Keratinocyte (primary cell): ENCODE data around the gene POU6F1. TPM values are rescaled to one million over a fixed set of nuclear protein-coding genes. Genes with fewer than 3 reads are reported as not detected.

Experiments
- DNase-seq: peaks from one replicate; pipeline ENCODE4 v3.0.0-alpha.2; 2011; ENCODE audit warnings: low read depth, missing footprints, low spot score
- FAIRE-seq: peaks from 2 replicates; lab custom pipeline; 2011; peaks lifted over from hg19 to GRCh38; lab: Jason Lieb, UNC
- H2AFZ ChIP-seq: 2 replicates; pipeline ENCODE4 v1.6.0; 2012; ENCODE audit warnings: low read length, control low read depth, inconsistent platforms; ENCODE audit not compliant: control insufficient read depth
- H3K27ac ChIP-seq: 2 replicates; pipeline ENCODE4 v1.5.1; 2011; ENCODE audit warnings: low read length; ENCODE audit not compliant: control insufficient read depth, insufficient read depth
- H3K27me3 ChIP-seq: 3 replicates; pipeline ENCODE4 v1.6.0; 2011; ENCODE audit warnings: low read length; ENCODE audit not compliant: control insufficient read depth, insufficient read depth; ENCODE audit errors: extremely low read depth
- H3K36me3 ChIP-seq, 2 experiments: 2 replicates in 1 of 2; 3 replicates in 1 of 2; pipeline ENCODE4 v1.5.1; 2011; ENCODE audit warnings: low read length in 2 of 2, mild to moderate bottlenecking in 1 of 2; ENCODE audit not compliant: control insufficient read depth in 2 of 2, insufficient read depth in 2 of 2; ENCODE audit errors: extremely low read depth in 1 of 2
- H3K4me1 ChIP-seq: 3 replicates; pipeline ENCODE4 v1.5.1; 2011; ENCODE audit warnings: low read length; ENCODE audit not compliant: control insufficient read depth, insufficient read depth; ENCODE audit errors: extremely low read depth
- H3K4me2 ChIP-seq: 3 replicates; pipeline ENCODE4 v1.6.0; 2011; ENCODE audit warnings: low read depth, low read length; ENCODE audit not compliant: control insufficient read depth, insufficient read depth; ENCODE audit errors: extremely low read depth
- H3K4me3 ChIP-seq, 3 experiments: fragments of 200-600 bp in 1 of 3; sonication (generic) in 1 of 3; 2 replicates in 2 of 3; 3 replicates in 1 of 3; pipeline ENCODE4 v1.5.1; 2011 to 2016; ENCODE audit warnings: low read length in 3 of 3, mild to moderate bottlenecking in 3 of 3, control low read depth in 2 of 3, inconsistent platforms in 1 of 3, low read depth in 1 of 3, mixed read lengths in 1 of 3, mixed run types in 1 of 3, moderate library complexity in 1 of 3; ENCODE audit not compliant: control insufficient read depth in 2 of 3, insufficient read depth in 2 of 3; ENCODE audit errors: extremely low read depth in 1 of 3
- H3K79me2 ChIP-seq: 2 replicates; pipeline ENCODE4 v1.6.0; 2012; ENCODE audit warnings: low read length; ENCODE audit not compliant: control insufficient read depth, insufficient read depth
- H3K9ac ChIP-seq: 3 replicates; pipeline ENCODE4 v1.6.0; 2011; ENCODE audit warnings: low read length; ENCODE audit not compliant: control insufficient read depth, insufficient read depth; ENCODE audit errors: extremely low read depth
- H3K9me1 ChIP-seq: 3 replicates; pipeline ENCODE4 v1.6.0; 2011; ENCODE audit warnings: low read length; ENCODE audit not compliant: control insufficient read depth, insufficient read depth; ENCODE audit errors: extremely low read depth
- H3K9me3 ChIP-seq: 2 replicates; pipeline ENCODE4 v1.5.1; 2012; ENCODE audit warnings: low read depth, low read length; ENCODE audit not compliant: control insufficient read depth
- H4K20me1 ChIP-seq: 3 replicates; pipeline ENCODE4 v1.6.0; 2011; ENCODE audit warnings: low read length; ENCODE audit not compliant: control insufficient read depth, insufficient read depth; ENCODE audit errors: extremely low read depth
- CTCF ChIP-seq, 3 experiments: IDR thresholded peaks in 1 of 3; conservative IDR thresholded peaks in 1 of 3; optimal IDR thresholded peaks in 1 of 3; 2 replicates in 2 of 3; 3 replicates in 1 of 3; pipeline versions ENCODE3 to v1.5.1; 2011; ENCODE audit warnings: low read length in 3 of 3, mild to moderate bottlenecking in 3 of 3, moderate library complexity in 2 of 3, control low read depth in 1 of 3, inconsistent platforms in 1 of 3; ENCODE audit not compliant: insufficient read depth in 2 of 3; ENCODE audit errors: extremely low read depth in 1 of 3
- EZH2 ChIP-seq: IDR thresholded peaks from one replicate; pipeline ENCODE4 v1.6.1; 2012; ENCODE audit warnings: inconsistent platforms, mild to moderate bottlenecking, low read length, moderate library complexity
- dilution Hi-C: fragments of 300-500 bp; cut with MboI; formaldehyde crosslinking; loops from one replicate; pipeline ENCODE4 v1.7.0; 2020; ENCODE audit warnings: low sequenced_read_pairs; ENCODE audit not compliant: extremely low pct_ligation_motif_present
- polyA plus RNA-seq, 5 experiments: library from polyadenylated mRNA; depleted of rRNA in 3 of 5; stranded (reverse) in 3 of 5; stranded (forward) in 1 of 5; unstranded in 1 of 5; fragments of >200 nt; gene quantifications; 1 replicate in 1 of 5; 2 replicates in 3 of 5; 3 replicates in 1 of 5; pipeline versions ENCODE4 v1.2.1 to v1.2.3, GENCODE V29; 2011 to 2012; ENCODE audit warnings: missing spikeins in 2 of 5, low read depth in 1 of 5, low replicate concordance in 1 of 5

Gene POU6F1
- polyA plus RNA-seq, 1 donor (not counting 4 experiments of a cell fraction or from before 2014, with no cell fraction given): 0.42 TPM

GRCh38 chr12:51202718-51203117 is 15.1 kb downstream of the POU6F1 start:
- dilution Hi-C loops: no loop called here
- H3K27ac ChIP-seq: no peak overlapping the region
- no peaks in the 10 kb centered on the region for H3K36me3 ChIP-seq
- H3K79me2 ChIP-seq: no peaks in the 10 kb centered on the region
- H3K9ac ChIP-seq: no peak overlapping the region
- H3K9me3 ChIP-seq: no peaks in the 10 kb centered on the region
- no peak for DNase-seq
- H3K4me1 ChIP-seq: no peaks in the 10 kb centered on the region
- no peak overlapping the region for H3K4me3 ChIP-seq
- H3K27me3 ChIP-seq: no peaks in the 10 kb centered on the region
- no peaks in the 10 kb centered on the region for H3K9me1 ChIP-seq
- no peaks in the 10 kb centered on the region for H4K20me1 ChIP-seq
- H3K4me2 ChIP-seq: no peak overlapping the region
- H2AFZ ChIP-seq: no peak overlapping the region
- TF ChIP-seq CTCF (optimal IDR thresholded peaks at IDR 0.05 in 1 of 3, IDR thresholded peaks at IDR 0.05 in 1 of 3, conservative IDR thresholded peaks at IDR 0.05 in 1 of 3; ENCODE audit: extremely low read depth in 1 of 3, insufficient read depth in 2 of 3, low read length in 3 of 3): no peak
- FAIRE-seq: no peak

GRCh38 chr12:51200806-51201205 is 17.1 kb downstream of the POU6F1 start:
- no peak overlapping the region for H3K27ac ChIP-seq
- no peak for DNase-seq
- TF ChIP-seq EZH2 (no peak), CTCF (optimal IDR thresholded peaks at IDR 0.05 in 1 of 3, IDR thresholded peaks at IDR 0.05 in 1 of 3, conservative IDR thresholded peaks at IDR 0.05 in 1 of 3; ENCODE audit: extremely low read depth in 1 of 3, insufficient read depth in 2 of 3, low read length in 3 of 3) (no peak)
- H3K9me3 ChIP-seq: no peaks in the 10 kb centered on the region
- no peaks in the 10 kb centered on the region for H3K79me2 ChIP-seq
- no peak for FAIRE-seq
- no peak overlapping the region for H3K9ac ChIP-seq
- no peaks in the 10 kb centered on the region for H3K27me3 ChIP-seq
- no peaks in the 10 kb centered on the region for H3K4me1 ChIP-seq
- no peak overlapping the region for H3K4me3 ChIP-seq
- dilution Hi-C loops: no loop called here
- H3K4me2 ChIP-seq: no peak overlapping the region
- no peak overlapping the region for H2AFZ ChIP-seq
- no peaks in the 10 kb centered on the region for H3K36me3 ChIP-seq
- H3K9me1 ChIP-seq: no peaks in the 10 kb centered on the region
- no peaks in the 10 kb centered on the region for H4K20me1 ChIP-seq
